H1 (cell line): ENCODE results near the gene CACNG4. TPM values are rescaled to one million over a fixed set of nuclear protein-coding genes. Genes with fewer than 3 reads are reported as not detected.

Experiments used
- CHD7 ChIP-seq: fragments of 300-600 bp; sonication (generic); IDR thresholded peaks from 2 replicates; pipeline ENCODE4 v1.7.1; 2012; ENCODE audit warnings: low read length, moderate library complexity, mild to moderate bottlenecking, inconsistent platforms; ENCODE audit not compliant: insufficient replicate concordance
- FOSL1 ChIP-seq: IDR thresholded peaks from 2 replicates; pipeline ENCODE4 v1.6.1; 2011; ENCODE audit warnings: mild to moderate bottlenecking, low read depth, low read length, moderate library complexity; ENCODE audit not compliant: insufficient read depth
- KDM1A ChIP-seq: fragments of 200-600, 300-600 bp; sonication (generic); IDR thresholded peaks from 2 replicates; pipeline ENCODE4 v1.7.1; 2016; ENCODE audit warnings: mild to moderate bottlenecking, low read length, borderline replicate concordance
- KDM5A ChIP-seq: fragments of 200-600 bp; IDR thresholded peaks from 2 replicates; pipeline ENCODE4 v1.7.1; 2012; ENCODE audit warnings: mild to moderate bottlenecking, low read length, inconsistent platforms, mixed read lengths
- SIRT6 ChIP-seq: IDR thresholded peaks from one replicate; pipeline ENCODE4 v1.7.1; 2012; ENCODE audit warnings: low read length, inconsistent platforms
- SP4 ChIP-seq: IDR thresholded peaks from 2 replicates; pipeline ENCODE4 v1.6.1; 2012; ENCODE audit warnings: low read length, inconsistent platforms
- TAF1 ChIP-seq: IDR thresholded peaks from 2 replicates; pipeline ENCODE4 v1.6.1; 2011; ENCODE audit warnings: mild to moderate bottlenecking, low read depth, low read length
- TAF7 ChIP-seq: optimal IDR thresholded peaks from 2 replicates; pipeline ENCODE3; 2011; ENCODE audit warnings: low read depth, mild to moderate bottlenecking, inconsistent platforms, low read length, moderate library complexity, borderline replicate concordance
- polyA plus RNA-seq, 7 experiments: library from polyadenylated mRNA; depleted of rRNA in 3 of 7; stranded (reverse) in 5 of 7; unstranded in 2 of 7; fragments of >200 nt in 5 of 7; fragments of 200-250 nt in 2 of 7; gene quantifications; 1 replicate in 5 of 7; 2 replicates in 1 of 7; 4 replicates in 1 of 7; pipeline versions ENCODE4 v1.2.1 to v1.2.3, GENCODE V29; 2011 to 2013; ENCODE audit warnings: missing spikeins in 2 of 7, mixed read lengths in 2 of 7
- total RNA-seq: library from RNA; stranded (reverse); fragmentation: NEBNext Ultra II Directional; extraction: Animal tissue kit (Norgen Biotek cat#: 25700); gene quantifications from 2 replicates; pipeline ENCODE4 v1.2.1, GENCODE V29; 2021

Gene CACNG4
- total and polyA plus RNA-seq, 2 of the 8 experiments (the other 6 are each of a cell fraction or from before 2014, with no cell fraction given): 3.6 to 5.6 TPM

- TF ChIP-seq CHD7: no peak
- TF ChIP-seq KDM1A: no peak
- TF ChIP-seq SIRT6: no peak
- no peak for TF ChIP-seq TAF7
- no peak for TF ChIP-seq FOSL1
- TF ChIP-seq KDM5A: no peak
- no peak for TF ChIP-seq TAF1
- no peak for TF ChIP-seq SP4
Measured at GRCh38 chr17:67069603-67070136, 105.2 kb downstream of the CACNG4 start (continued).
